AG04449 (cell line): ENCODE results near the gene TOMM70.

Experiments
- CTCF ChIA-PET: fragments of 350-600 bp; formaldehyde crosslinking; extraction: SDS; loops from one replicate; lab custom pipeline; 2021; ENCODE audit warnings: antibody characterized with exemption; lab: Yijun Ruan, JAX
- POLR2A ChIA-PET: fragments of 400-600, 350-600 bp; formaldehyde crosslinking; extraction: SDS; loops from one replicate; lab custom pipeline; 2020; ENCODE audit warnings: antibody characterized with exemption, inconsistent platforms; lab: Yijun Ruan, JAX
- DNase-seq: peaks from one replicate; pipeline ENCODE4 v3.0.0-alpha.2; 2010; ENCODE audit warnings: low read depth, low spot score
- H3K4me3 ChIP-seq: 2 replicates; pipeline ENCODE4 v1.5.1; 2011; ENCODE audit warnings: low read depth, mild to moderate bottlenecking, control low read depth, low read length
- TF ChIP-seq, protein P1 (sequence below): IDR thresholded peaks from one replicate; pipeline ENCODE4 v1.5.1; 2011; ENCODE audit warnings: mild to moderate bottlenecking, moderate library complexity, low read length, control low read depth, inconsistent platforms; ENCODE audit not compliant: insufficient read depth; ENCODE audit errors: missing control alignments

The TOMM70 gene

DNA sequence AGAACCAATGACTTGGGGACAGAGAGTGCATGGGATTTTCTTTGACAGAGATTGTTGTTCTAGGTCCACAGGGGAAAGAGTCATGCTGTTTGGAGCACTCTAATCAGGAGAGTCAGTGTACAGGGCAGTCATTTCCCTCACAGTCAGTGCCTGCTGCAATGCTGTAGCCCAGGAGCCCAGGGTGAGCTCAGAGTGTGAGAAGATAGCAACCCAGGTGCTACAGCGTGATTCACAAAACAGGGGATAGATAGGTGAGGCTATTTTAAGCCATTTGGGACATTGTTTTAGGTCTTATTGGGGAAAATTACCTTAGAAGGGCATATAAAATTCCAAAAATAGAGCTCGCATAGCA, 37.7 kb upstream of the TOMM70 start:
- TF ChIP-seq, protein P1, sequence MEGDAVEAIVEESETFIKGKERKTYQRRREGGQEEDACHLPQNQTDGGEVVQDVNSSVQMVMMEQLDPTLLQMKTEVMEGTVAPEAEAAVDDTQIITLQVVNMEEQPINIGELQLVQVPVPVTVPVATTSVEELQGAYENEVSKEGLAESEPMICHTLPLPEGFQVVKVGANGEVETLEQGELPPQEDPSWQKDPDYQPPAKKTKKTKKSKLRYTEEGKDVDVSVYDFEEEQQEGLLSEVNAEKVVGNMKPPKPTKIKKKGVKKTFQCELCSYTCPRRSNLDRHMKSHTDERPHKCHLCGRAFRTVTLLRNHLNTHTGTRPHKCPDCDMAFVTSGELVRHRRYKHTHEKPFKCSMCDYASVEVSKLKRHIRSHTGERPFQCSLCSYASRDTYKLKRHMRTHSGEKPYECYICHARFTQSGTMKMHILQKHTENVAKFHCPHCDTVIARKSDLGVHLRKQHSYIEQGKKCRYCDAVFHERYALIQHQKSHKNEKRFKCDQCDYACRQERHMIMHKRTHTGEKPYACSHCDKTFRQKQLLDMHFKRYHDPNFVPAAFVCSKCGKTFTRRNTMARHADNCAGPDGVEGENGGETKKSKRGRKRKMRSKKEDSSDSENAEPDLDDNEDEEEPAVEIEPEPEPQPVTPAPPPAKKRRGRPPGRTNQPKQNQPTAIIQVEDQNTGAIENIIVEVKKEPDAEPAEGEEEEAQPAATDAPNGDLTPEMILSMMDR, result no peak
- ChIA-PET POLR2A (interaction anchor here (0.5 kb wide), 1 partner anchor 397 kb away, joined by 3 read pairs; no protein-coding TSS in a partner anchor), CTCF (interaction anchor here (1.2 to 2.4 kb wide), 3 partner anchors 10 to 151 kb away, joined by 4 to 14 read pairs (median 10); no protein-coding TSS in a partner anchor)

DNA sequence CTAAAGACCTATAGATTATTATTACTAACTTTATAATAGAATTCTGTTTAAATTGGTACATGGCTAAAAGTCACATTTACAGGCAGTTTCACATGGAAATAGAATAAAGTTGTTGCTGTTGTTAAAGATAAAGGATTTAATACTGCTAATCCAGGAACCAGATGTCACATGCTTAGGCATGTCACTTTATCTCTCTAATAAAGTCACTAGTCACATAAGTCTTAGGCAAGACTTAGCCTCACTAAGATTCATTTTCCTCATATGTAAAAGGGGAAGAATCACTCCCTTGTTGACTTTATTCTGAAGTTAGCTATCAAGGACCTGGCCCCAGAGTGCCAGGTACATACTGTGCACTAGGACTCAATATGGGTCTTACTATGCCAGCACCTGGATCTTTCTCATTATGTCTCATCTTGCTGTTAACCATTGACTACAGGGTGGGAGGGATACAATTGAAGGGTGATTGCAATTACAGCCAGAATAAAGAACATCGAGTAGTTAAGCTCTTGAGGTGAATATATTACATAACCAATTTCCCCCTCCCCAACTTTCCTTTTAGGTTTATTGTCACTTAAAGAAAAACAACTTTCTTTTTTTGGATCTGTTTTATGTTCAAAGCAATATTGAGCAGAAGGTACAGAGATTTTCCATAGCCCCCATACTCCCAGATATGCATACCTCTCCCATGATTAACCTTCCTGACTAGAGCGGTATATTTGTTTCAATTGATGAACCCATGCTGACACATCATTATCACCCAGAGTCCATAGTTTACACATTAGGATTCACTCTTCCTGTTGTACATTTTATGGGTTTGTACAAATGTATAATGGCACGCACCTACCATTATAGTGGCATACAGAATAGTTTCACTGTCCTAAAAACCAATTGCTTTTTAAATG, 37.1 kb upstream of the TOMM70 start:
- TF ChIP-seq, protein P1, result no peak
- ChIA-PET POLR2A (interaction anchor here (0.5 kb wide), 1 partner anchor 397 kb away, joined by 3 read pairs; no protein-coding TSS in a partner anchor), CTCF (interaction anchor here (0.6 to 2.4 kb wide), 5 partner anchors 11 to 154 kb away, joined by 4 to 14 read pairs (median 4); no protein-coding TSS in a partner anchor)
- no peak overlapping the region for H3K4me3 ChIP-seq
- DNase-seq, result no peak

More for the DNA sequence above, 37.7 kb upstream of the TOMM70 start:
- DNase-seq, result no peak
- H3K4me3 ChIP-seq, result no peak overlapping the region

DNA sequence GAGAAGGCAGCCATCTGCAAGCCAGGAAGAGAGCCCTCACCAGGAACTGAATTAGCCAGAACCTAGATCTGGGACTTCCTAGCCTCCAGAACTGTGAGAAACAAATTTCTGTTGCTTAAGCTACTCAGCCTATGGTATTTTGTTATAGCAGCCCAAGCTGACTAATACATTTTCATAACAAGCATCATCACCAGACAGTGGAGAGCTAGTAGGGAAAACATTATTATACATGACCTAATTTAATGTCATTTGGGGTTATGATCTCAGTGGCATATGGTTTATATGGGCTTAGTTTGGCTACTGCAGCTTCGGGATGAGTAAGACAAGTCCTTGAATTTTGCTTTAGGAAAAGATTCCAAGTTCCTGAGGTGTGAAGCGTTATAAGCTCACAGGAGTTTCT, 36.1 kb upstream of the TOMM70 start:
- CTCF ChIA-PET, result interaction anchor here (1.2 to 2.1 kb wide), 3 partner anchors 12 to 155 kb away, joined by 3 to 4 read pairs (median 4); no protein-coding TSS in a partner anchor
- POLR2A ChIA-PET, result no interaction called here
- peak; percentile 7 for DNase-seq
- no peak overlapping the region for H3K4me3 ChIP-seq
- TF ChIP-seq, protein P1, result no peak

DNA sequence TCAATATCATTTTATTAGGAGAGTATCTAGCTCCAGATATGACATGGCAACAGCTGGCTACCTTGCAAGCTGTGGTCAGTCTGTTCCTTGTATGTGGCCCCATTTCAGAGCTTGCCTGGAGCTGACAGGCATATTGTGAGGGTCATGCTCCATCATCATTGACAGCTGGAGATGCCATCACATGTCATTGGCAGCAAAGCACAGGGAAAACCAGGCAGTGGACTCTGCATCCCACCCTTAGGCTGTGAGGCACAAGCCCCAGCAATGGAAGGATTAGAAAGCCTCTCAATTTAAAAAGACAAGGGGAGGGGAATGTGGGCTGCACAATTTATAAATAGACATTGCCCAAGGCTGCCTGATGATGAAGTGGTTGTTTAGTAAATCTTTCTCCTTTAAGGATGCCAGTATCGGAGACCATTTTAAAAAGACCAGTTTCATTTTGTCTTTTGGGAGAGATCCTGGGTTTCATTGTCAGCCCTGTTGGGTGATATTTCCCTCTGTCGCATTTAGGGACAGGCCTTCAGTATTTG, 28.4 kb upstream of the TOMM70 start:
- no peak overlapping the region for H3K4me3 ChIP-seq
- ChIA-PET POLR2A (no interaction called here), CTCF (interaction anchor here (1.1 kb wide), 1 partner anchor 33 kb away, joined by 4 read pairs; no protein-coding TSS in a partner anchor)
- DNase-seq, result no peak
- TF ChIP-seq, protein P1, result no peak

DNA sequence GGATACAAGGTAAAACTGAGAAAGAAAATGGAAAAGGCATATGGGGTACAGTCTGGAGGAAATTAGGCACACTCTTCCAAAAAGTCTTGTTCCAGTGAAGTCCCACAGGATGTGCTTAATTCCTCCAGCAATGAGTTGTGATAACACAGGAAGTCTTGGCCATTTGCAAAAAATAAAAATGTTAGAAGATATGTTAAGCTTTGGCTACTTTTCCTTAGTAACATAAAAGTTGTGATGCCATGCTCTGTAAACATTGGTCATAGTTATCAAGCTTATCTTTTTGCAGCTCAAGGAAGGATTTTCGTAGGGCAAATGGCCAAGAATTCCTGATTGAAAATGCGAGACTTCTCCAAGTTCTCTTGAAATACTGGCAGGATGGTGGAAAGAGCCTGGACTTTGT, 26.8 kb upstream of the TOMM70 start:
- DNase-seq, result no peak
- TF ChIP-seq, protein P1, result no peak
- ChIA-PET CTCF (no interaction called here), POLR2A (interaction anchor here (1.1 kb wide), 1 partner anchor 27 kb away, joined by 5 read pairs; the partner anchor contains the start of genes LNP1 and TOMM70)
- H3K4me3 ChIP-seq, result no peak overlapping the region
